GM23338 (cell line): Measurements from ENCODE around the gene GPRASP3. TPM values are rescaled to one million over a fixed set of nuclear protein-coding genes. Genes with fewer than 3 reads are reported as not detected.

Source experiments
- ATAC-seq: fragments of 200-7000 bp; cut with Tn5 transposase; 3 replicates; pipeline ENCODE4 v1.9.1; 2020
- DNase-seq: peaks from one replicate; pipeline ENCODE4 v3.0.0-alpha.2; 2015; ENCODE audit warnings: low spot score
- H2AFZ ChIP-seq: fragments of 200-600 bp; sonication (generic); 2 replicates; pipeline ENCODE4 v1.8.0; 2016; ENCODE audit warnings: antibody characterized with exemption, mild to moderate bottlenecking, moderate library complexity
- H3F3A ChIP-seq: fragments of 200-600 bp; sonication (generic); replicated peaks from 2 replicates; pipeline ENCODE4 v1.8.0; 2017; ENCODE audit warnings: antibody characterized with exemption, mixed run types, low read depth
- H3K27ac ChIP-seq: fragments of 200-600 bp; sonication (generic); 2 replicates; pipeline ENCODE4 v1.6.1; 2016; ENCODE audit warnings: low read depth
- H3K27me3 ChIP-seq: fragments of 200-600 bp; sonication (generic); 2 replicates; pipeline ENCODE4 v1.8.0; 2016; ENCODE audit warnings: mild to moderate bottlenecking, mixed run types, moderate library complexity; ENCODE audit not compliant: insufficient read depth
- H3K36me3 ChIP-seq: fragments of 200-600 bp; sonication (generic); 2 replicates; pipeline ENCODE4 v1.8.0; 2016; ENCODE audit warnings: mild to moderate bottlenecking; ENCODE audit not compliant: insufficient read depth
- H3K4me1 ChIP-seq: fragments of 200-600 bp; sonication (generic); 2 replicates; pipeline ENCODE4 v1.8.0; 2016; ENCODE audit warnings: mild to moderate bottlenecking, moderate library complexity; ENCODE audit not compliant: insufficient read depth
- H3K4me2 ChIP-seq: fragments of 200-600 bp; sonication (generic); 2 replicates; pipeline ENCODE4 v1.7.1; 2017; ENCODE audit warnings: mixed run types
- H3K4me3 ChIP-seq: fragments of 200-600 bp; sonication (generic); 2 replicates; pipeline ENCODE4 v1.6.1; 2016; ENCODE audit warnings: mixed run types
- H3K79me2 ChIP-seq: fragments of 200-600 bp; sonication (generic); replicated peaks from 2 replicates; pipeline ENCODE4 v1.8.0; 2017; ENCODE audit warnings: mild to moderate bottlenecking; ENCODE audit not compliant: insufficient read depth
- H3K9me2 ChIP-seq: fragments of 200-600 bp; sonication (generic); 2 replicates; pipeline ENCODE4 v1.8.0; 2017; ENCODE audit not compliant: insufficient read depth
- H4K20me1 ChIP-seq: fragments of 200-600 bp; sonication (generic); replicated peaks from 2 replicates; pipeline ENCODE4 v1.8.0; 2017; ENCODE audit warnings: mild to moderate bottlenecking; ENCODE audit not compliant: insufficient read depth
- H3K27ac Mint-ChIP-seq: 2 replicates; pipeline ENCODE4 v1.8.0; 2020; ENCODE audit warnings: inconsistent platforms, mild to moderate bottlenecking, moderate library complexity, mixed read lengths
- H3K27me3 Mint-ChIP-seq: 3 replicates; pipeline ENCODE4 v1.8.0; 2022; ENCODE audit warnings: low read depth, mild to moderate bottlenecking, moderate library complexity, mixed read lengths, inconsistent platforms; ENCODE audit not compliant: insufficient read depth, poor library complexity
- H3K36me3 Mint-ChIP-seq: 3 replicates; pipeline ENCODE4 v1.8.0; 2021; ENCODE audit warnings: low read depth, mild to moderate bottlenecking, inconsistent platforms, moderate library complexity, mixed read lengths
- H3K4me1 Mint-ChIP-seq: 3 replicates; pipeline ENCODE4 v1.8.0; 2020; ENCODE audit warnings: mild to moderate bottlenecking, inconsistent platforms, mixed read lengths
- H3K4me3 Mint-ChIP-seq: 3 replicates; pipeline ENCODE4 v1.8.0; 2021; ENCODE audit warnings: moderate library complexity, mild to moderate bottlenecking, inconsistent platforms, mixed read lengths
- H3K9me3 Mint-ChIP-seq: 3 replicates; pipeline ENCODE4 v1.8.0; 2020; ENCODE audit warnings: moderate library complexity, mild to moderate bottlenecking, inconsistent platforms, mixed read lengths
- CREB1 ChIP-seq: fragments of 250-450 bp; sonication (Bioruptor Pico); IDR thresholded peaks from 2 replicates; pipeline ENCODE4 v1.5.0; 2020; ENCODE audit warnings: low read depth, mild to moderate bottlenecking, moderate library complexity
- ETS1 ChIP-seq: IDR thresholded peaks from 2 replicates; pipeline ENCODE4 v1.6.1; 2016; ENCODE audit warnings: antibody characterized with exemption
- EZH2phosphoT487 ChIP-seq: fragments of 200-600 bp; sonication (generic); IDR thresholded peaks from one replicate; pipeline ENCODE4 v1.8.1; 2018; ENCODE audit warnings: antibody characterized with exemption; ENCODE audit not compliant: unreplicated experiment
- JUNB ChIP-seq: IDR thresholded peaks from one replicate; pipeline ENCODE4 v1.6.1; 2016; ENCODE audit warnings: antibody characterized with exemption; ENCODE audit not compliant: unreplicated experiment
- NANOG ChIP-seq: IDR thresholded peaks from 2 replicates; pipeline ENCODE4 v1.6.1; 2016; ENCODE audit warnings: antibody characterized with exemption, borderline replicate concordance
- REST ChIP-seq: IDR thresholded peaks from one replicate; pipeline ENCODE4 v1.6.1; 2018; ENCODE audit warnings: antibody characterized with exemption; ENCODE audit not compliant: unreplicated experiment
- ZNF114 ChIP-seq: fragments of 250-450 bp; sonication (Bioruptor Pico); IDR thresholded peaks from 2 replicates; pipeline ENCODE4 v1.5.0; 2020; ENCODE audit warnings: mild to moderate bottlenecking, moderate library complexity
- ZNF331 ChIP-seq: fragments of 250-450 bp; sonication (Bioruptor Pico); IDR thresholded peaks from 2 replicates; pipeline ENCODE4 v1.5.0; 2020; ENCODE audit warnings: low read depth, mild to moderate bottlenecking, moderate library complexity
- ZNF462 ChIP-seq: fragments of 250-450 bp; sonication (Bioruptor Pico); IDR thresholded peaks from 2 replicates; pipeline ENCODE4 v1.5.0; 2020; ENCODE audit warnings: mild to moderate bottlenecking, moderate library complexity
- polyA plus RNA-seq: library from polyadenylated mRNA; unstranded; fragments of >200 nt; fragmentation: Nextera tagmentation; extraction: Ambion mirVana; gene quantifications from 2 replicates; pipeline ENCODE4 v1.2.1, GENCODE V29; 2016
- total RNA-seq: library from RNA; depleted of rRNA; stranded (reverse); fragments of >200 nt; shearing (Covaris generic); gene quantifications from 2 replicates; pipeline ENCODE4 v1.2.3, GENCODE V29; 2014

Gene GPRASP3
- total and polyA plus RNA-seq, 2 experiments from 2014 or later, result 7.9 to 18.2 TPM

- TF ChIP-seq ZNF331 (CRISPR knock-in tag), result no peak
- no peak for TF ChIP-seq ETS1
- TF ChIP-seq EZH2phosphoT487, result no peak
- TF ChIP-seq ZNF462 (CRISPR knock-in tag), result no peak
- no peak for TF ChIP-seq JUNB
- H2AFZ ChIP-seq, result no peak overlapping the region
- no peaks in the 10 kb centered on the region for H3F3A ChIP-seq
- ATAC-seq, result no peak
- Mint-ChIP-seq H3K27me3 (no peaks in the 10 kb centered on the region), H3K4me3 (no peak overlapping the region), H3K36me3 (no peaks in the 10 kb centered on the region), H3K27ac (no peak overlapping the region), H3K9me3 (no peaks in the 10 kb centered on the region), H3K4me1 (peaks cover 20% of the 10 kb centered on the region)
- no peak for DNase-seq
- H3K4me3 ChIP-seq, result no peak overlapping the region
- no peaks in the 10 kb centered on the region for H3K36me3 ChIP-seq
- peaks cover 19% of the 10 kb centered on the region for H3K4me1 ChIP-seq
- no peaks in the 10 kb centered on the region for H3K9me2 ChIP-seq
- H3K79me2 ChIP-seq, result no peaks in the 10 kb centered on the region
- H3K27ac ChIP-seq, result no peak overlapping the region
- H3K27me3 ChIP-seq, result no peaks in the 10 kb centered on the region
- no peaks in the 10 kb centered on the region for H4K20me1 ChIP-seq
- H3K4me2 ChIP-seq, result no peak overlapping the region
Observed at GRCh38 chrX:102739657-102740056, 19.1 kb downstream of the GPRASP3 start.

- Histone ChIP-seq H3K27me3 (no peaks in the 10 kb centered on the region), H3F3A (no peaks in the 10 kb centered on the region), H3K4me3 (no peak overlapping the region), H3K9me2 (no peaks in the 10 kb centered on the region), H3K79me2 (peaks cover 18% of the 10 kb centered on the region), H3K27ac (no peak overlapping the region), H3K4me2 (peak overlapping the region; percentile 52), H3K4me1 (peaks cover 34% of the 10 kb centered on the region), H2AFZ (no peak overlapping the region), H4K20me1 (no peaks in the 10 kb centered on the region), H3K36me3 (no peaks in the 10 kb centered on the region)
- Mint-ChIP-seq H3K4me1 (peaks cover 32% of the 10 kb centered on the region), H3K36me3 (peaks cover 10% of the 10 kb centered on the region; the same call in 2 of the 3 replicates), H3K9me3 (no peaks in the 10 kb centered on the region), H3K27me3 (peaks cover 5% of the 10 kb centered on the region), H3K27ac (no peak overlapping the region; the same call in 1 of the 2 replicates), H3K4me3 (no peak overlapping the region)
- DNase-seq, result no peak
- ATAC-seq, result no peak
- TF ChIP-seq REST, result no peak
- no peak for TF ChIP-seq NANOG
- TF ChIP-seq CREB1 (CRISPR knock-in tag), result no peak
- TF ChIP-seq EZH2phosphoT487, result no peak
- no peak for TF ChIP-seq ETS1
- TF ChIP-seq ZNF331 (CRISPR knock-in tag), result no peak
- no peak for TF ChIP-seq ZNF114 (CRISPR knock-in tag)
Observed at GRCh38 chrX:102744307-102744706, 23.8 kb downstream of the GPRASP3 start.
